ENCODE measurements around the gene BSDC1.
A peak's percentile ranks its signal among the peaks of the same experiment; 100 is the strongest.
"Not testable (repeated sequence)": the region's sequence is repeated elsewhere in the genome, so short reads cannot be mapped to it uniquely, and the experiment has no call there.

Gene BSDC1

GRCh38 chr1:32358435-32358834 is 35.8 kb downstream of the BSDC1 start:
- no peak for DNase-seq (ENCODE audit: low read depth in 3 of 3)

GRCh38 chr1:32357614-32358013 is 36.6 kb downstream of the BSDC1 start:
- DNase-seq (ENCODE audit: low read depth in 3 of 3): no peak

DNA sequence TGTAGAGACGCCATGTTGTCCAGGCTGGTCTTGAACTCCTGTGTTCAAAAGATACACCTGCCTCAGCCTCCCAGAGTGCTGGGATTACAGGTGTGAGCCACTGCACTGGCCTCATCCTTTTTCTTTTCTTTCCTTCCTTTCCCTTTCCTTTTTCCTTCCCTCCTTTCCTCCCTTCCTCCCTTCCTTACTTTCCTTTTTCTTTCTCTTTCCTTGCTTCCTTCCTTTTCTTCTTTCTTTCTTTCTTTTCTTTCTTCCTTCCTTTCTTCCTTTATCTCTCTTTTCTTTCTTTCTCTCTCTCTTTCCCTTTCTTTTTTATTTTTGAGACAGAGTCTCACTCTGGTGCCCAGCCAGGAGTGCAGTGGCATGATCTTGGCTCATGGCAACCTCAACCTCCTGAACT is 37.8 kb downstream of the BSDC1 start:
- no peak for DNase-seq (ENCODE audit: low read depth in 3 of 3)

DNA sequence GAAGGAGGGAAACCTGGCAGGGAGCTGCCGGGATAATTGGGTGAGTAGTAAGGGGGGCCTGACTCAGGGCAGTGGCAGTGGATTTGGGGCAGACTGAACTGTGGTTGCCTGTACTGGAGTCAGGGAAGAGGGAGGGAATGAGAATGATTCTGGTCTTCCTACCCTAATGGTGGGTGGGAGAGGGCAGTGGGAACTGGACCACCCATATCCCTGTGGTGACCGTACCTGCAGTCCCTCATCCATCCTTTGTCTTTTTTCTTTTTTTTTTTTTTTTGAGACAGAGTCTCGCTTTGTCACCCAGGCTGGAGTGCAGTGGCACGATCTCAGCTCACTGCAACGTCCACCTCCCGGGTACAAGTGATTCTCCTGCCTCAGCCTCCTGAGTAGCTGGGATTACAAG is 38.5 kb downstream of the BSDC1 start:
- DNase-seq (ENCODE audit: low read depth in 3 of 3): not testable (repeated sequence)

DNA sequence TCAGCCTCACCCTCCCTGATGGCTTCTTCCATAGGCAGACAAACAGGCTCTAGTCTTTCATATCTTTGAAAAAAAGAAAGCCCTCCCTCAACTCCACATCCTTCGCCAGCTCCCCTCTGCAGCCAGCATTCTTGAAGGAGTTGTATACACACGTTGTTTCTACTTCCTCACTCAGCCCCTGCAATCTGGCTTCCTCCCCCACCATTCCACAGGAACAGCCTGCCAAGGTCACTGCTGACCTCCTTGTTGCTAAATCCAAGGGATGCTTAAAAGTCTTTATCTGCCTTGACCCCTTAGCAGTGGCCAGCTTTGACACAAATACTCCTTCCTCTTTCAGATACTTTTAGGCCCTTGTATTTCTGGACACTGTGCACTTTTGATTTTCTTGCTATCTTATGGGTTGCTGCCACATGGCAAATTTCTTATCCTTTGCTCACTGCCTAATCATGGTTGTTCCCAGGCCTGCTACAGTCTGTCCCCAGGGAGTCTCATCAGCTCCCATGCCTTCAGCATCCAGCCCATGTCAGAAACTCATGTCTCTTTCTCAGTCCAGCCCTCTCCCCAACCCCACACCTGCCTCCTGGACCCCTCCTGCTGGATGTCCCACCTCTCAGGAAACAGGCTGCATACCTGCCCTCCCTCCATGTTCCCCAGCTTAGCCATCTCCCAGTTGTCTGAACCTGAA is 40.2 kb downstream of the BSDC1 start:
- DNase-seq (ENCODE audit: low read depth in 3 of 3): no peak

GRCh38 chr1:32353431-32353830 is 40.8 kb downstream of the BSDC1 start:
- no peak for DNase-seq (ENCODE audit: low read depth in 3 of 3)

- no peak for DNase-seq (ENCODE audit: low read depth in 3 of 3)
These were observed 41.3 kb downstream of the BSDC1 start for GRCh38 chr1:32352831-32353383.

DNA sequence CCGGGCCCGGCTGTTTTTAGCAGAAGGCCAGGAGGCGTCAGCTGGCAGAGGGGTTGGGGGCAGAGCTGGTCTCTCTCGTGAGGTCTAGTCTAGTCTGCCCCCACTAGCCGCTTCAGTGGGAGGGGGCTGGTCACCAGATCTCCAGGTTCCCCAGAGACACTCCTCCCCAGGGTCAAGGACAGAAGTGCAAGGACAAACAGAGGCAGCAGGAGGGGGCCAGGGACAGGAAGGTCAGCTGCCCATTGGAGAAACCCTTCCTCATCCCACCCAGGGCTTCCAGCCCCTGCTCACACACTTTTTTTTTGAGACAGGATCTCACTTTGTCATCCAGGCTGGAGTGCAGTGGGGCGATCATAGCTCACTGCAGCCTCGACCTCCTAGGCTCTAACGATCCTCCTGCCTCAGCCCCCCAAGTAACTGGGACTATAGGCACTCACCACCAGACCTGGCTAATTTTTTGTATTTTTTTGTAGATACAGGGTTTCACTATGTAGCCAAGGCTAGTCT is 41.9 kb downstream of the BSDC1 start:
- no peak for DNase-seq (ENCODE audit: low read depth in 3 of 3)

- peak; percentile 84 to 88 (median 87) for DNase-seq (ENCODE audit: low read depth in 3 of 3)
These were observed 42.6 kb downstream of the BSDC1 start for GRCh38 chr1:32351399-32352238.

GRCh38 chr1:32350785-32351398 is 43.3 kb downstream of the BSDC1 start:
- DNase-seq (ENCODE audit: low read depth in 3 of 3): peak in 1 of 3 experiments; percentile 72

DNA sequence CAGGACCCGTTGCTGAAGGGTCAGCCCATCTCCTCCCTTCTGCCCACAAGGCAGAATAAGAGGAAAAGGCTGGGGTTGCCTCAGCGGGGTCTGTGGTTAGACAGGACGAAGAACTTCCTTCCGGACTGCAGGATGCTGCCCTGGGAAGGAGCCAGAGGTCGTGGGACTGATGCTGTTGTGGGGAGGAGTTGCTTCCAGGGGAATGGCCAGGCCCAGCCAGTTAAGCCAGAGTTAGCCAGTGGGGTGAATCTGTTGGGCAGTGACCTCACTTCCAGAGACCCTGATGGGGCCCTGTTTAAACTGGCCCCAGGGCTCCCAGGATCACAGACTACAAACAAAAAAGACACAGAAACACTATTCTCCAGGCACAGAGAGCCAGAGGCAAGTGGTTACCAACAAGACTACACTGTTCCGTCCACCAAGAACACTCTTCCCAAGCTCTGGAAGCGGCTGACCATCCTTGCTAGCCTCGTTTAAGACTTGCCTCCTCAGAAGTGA is 45.0 kb downstream of the BSDC1 start:
- no peak for DNase-seq (ENCODE audit: low read depth in 3 of 3)

- DNase-seq (ENCODE audit: low read depth in 3 of 3): no peak
These were observed 47.6 kb downstream of the BSDC1 start for GRCh38 chr1:32346532-32347157.

- no peak for DNase-seq (ENCODE audit: low read depth in 3 of 3)
These were observed 48.9 kb downstream of the BSDC1 start for GRCh38 chr1:32345289-32345827.

DNA sequence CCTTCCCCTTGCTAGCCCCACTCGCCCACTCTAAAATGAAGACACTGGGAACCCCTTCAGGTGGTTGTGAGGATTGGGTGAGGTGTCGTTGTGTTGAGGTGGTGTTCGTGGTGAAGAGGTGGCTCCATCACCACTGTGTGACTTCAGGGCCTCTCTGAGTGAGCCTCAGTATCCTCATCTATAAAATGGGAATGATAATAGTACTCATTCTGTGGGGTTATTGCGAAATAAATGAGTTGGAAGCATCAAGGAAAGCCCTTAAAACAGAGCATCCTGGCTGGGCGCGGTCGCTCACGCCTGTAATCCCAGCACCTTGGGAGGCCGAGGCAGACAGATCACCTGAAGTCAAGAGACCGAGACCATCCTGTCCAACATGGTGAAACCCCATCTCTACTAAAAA is 51.5 kb downstream of the BSDC1 start:
- no peak for DNase-seq (ENCODE audit: low read depth in 3 of 3)

GRCh38 chr1:32341971-32342370 is 52.3 kb downstream of the BSDC1 start:
- DNase-seq (ENCODE audit: low read depth in 3 of 3): no peak

- DNase-seq (ENCODE audit: low read depth in 3 of 3): no peak
These were observed 53.0 kb downstream of the BSDC1 start for GRCh38 chr1:32341186-32341757.

GRCh38 chr1:32339363-32339978 is 54.8 kb downstream of the BSDC1 start:
- DNase-seq (ENCODE audit: low read depth in 3 of 3): no peak

- DNase-seq (ENCODE audit: low read depth in 3 of 3): no peak
These were observed 55.5 kb downstream of the BSDC1 start for GRCh38 chr1:32338637-32339145.

DNA sequence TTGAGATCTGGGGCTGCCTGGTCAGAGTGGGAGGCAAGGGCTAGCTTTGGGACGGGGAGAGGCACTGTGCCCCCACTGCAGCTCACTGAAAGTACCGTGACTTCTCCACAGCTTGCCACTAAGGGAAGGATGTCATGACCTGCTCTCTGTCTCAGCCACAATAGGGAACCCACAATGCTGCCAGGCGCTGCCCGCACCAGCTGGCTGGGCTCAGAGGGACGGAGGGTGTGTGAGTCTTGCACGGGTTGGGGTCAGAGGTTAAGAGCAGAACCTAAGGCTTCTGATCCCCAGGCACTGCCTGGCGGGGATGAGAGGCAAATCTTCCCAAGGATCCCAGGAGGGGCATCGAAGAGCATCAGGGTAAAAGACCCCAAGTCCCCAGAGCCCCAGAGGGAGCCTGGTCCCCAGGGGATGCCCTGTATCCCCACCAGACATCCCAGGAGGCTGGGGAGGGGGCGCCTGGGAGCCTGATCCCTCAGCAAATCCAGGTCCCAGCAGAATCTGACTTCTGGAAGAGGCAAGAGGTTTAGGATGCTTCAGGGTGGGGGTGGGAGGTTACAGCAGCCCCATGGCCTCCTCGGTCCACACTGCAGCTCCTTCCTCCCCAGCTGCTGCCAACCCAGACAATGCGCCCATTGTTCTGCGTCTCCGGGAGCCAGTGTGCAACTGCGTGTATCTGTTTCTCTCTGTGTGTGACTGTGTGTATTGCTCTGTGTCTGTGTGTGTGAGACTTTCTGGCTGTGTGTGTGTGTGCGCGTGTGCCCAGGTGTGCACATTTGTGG is 56.2 kb downstream of the BSDC1 start:
- no peak for DNase-seq (ENCODE audit: low read depth in 3 of 3)

Data from stimulated activated CD4-positive, alpha-beta T cell treated with anti-CD3 and anti-CD28 coated beads, TNF-alpha, amount 100 ng/mL, for 4 hours (primary cell).